Nephron (organoid): Measurements from ENCODE around the gene FSTL5.

Experiments used
- H3K27ac Mint-ChIP-seq, 3 experiments: 2 replicates each; pipeline ENCODE4 v1.8.0; 2020; ENCODE audit warnings: mixed read lengths in 3 of 3, mild to moderate bottlenecking in 2 of 3, moderate library complexity in 1 of 3
- H3K27me3 Mint-ChIP-seq: 2 replicates; pipeline ENCODE4 v1.8.0; 2021; ENCODE audit warnings: low read depth, mild to moderate bottlenecking, moderate library complexity, mixed read lengths
- H3K36me3 Mint-ChIP-seq: 2 replicates; pipeline ENCODE4 v1.8.0; 2020; ENCODE audit warnings: low read depth, mixed read lengths
- H3K4me1 Mint-ChIP-seq: 2 replicates; pipeline ENCODE4 v1.8.0; 2020; ENCODE audit warnings: mixed read lengths
- H3K4me3 Mint-ChIP-seq, 3 experiments: 2 replicates each; pipeline ENCODE4 v1.8.0; 2020; ENCODE audit warnings: mild to moderate bottlenecking in 3 of 3, mixed read lengths in 3 of 3, moderate library complexity in 2 of 3
- H3K9me3 Mint-ChIP-seq: 2 replicates; pipeline ENCODE4 v1.8.0; 2020; ENCODE audit warnings: mixed read lengths
- TF ChIP-seq, protein P1 (sequence below), 3 experiments: fragments of 200-600 bp; sonication (generic); IDR thresholded peaks; one replicate each; pipeline ENCODE4 v1.5.0; 2021; ENCODE audit warnings: antibody characterized with exemption in 3 of 3; ENCODE audit not compliant: unreplicated experiment in 3 of 3

Gene FSTL5

GRCh38 chr4:161702287-161702686, 461.5 kb downstream of the FSTL5 start:
- no peaks in the 10 kb centered on the region for H3K9me3 Mint-ChIP-seq
- TF ChIP-seq, protein P1, sequence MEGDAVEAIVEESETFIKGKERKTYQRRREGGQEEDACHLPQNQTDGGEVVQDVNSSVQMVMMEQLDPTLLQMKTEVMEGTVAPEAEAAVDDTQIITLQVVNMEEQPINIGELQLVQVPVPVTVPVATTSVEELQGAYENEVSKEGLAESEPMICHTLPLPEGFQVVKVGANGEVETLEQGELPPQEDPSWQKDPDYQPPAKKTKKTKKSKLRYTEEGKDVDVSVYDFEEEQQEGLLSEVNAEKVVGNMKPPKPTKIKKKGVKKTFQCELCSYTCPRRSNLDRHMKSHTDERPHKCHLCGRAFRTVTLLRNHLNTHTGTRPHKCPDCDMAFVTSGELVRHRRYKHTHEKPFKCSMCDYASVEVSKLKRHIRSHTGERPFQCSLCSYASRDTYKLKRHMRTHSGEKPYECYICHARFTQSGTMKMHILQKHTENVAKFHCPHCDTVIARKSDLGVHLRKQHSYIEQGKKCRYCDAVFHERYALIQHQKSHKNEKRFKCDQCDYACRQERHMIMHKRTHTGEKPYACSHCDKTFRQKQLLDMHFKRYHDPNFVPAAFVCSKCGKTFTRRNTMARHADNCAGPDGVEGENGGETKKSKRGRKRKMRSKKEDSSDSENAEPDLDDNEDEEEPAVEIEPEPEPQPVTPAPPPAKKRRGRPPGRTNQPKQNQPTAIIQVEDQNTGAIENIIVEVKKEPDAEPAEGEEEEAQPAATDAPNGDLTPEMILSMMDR (IDR thresholded peaks at IDR 0.05; ENCODE audit: unreplicated experiment in 3 of 3): no peak
- no peaks in the 10 kb centered on the region for H3K4me1 Mint-ChIP-seq
- H3K36me3 Mint-ChIP-seq: no peaks in the 10 kb centered on the region
- no peaks in the 10 kb centered on the region for H3K27me3 Mint-ChIP-seq
- H3K4me3 Mint-ChIP-seq: no peak overlapping the region
- H3K27ac Mint-ChIP-seq: no peak overlapping the region

DNA sequence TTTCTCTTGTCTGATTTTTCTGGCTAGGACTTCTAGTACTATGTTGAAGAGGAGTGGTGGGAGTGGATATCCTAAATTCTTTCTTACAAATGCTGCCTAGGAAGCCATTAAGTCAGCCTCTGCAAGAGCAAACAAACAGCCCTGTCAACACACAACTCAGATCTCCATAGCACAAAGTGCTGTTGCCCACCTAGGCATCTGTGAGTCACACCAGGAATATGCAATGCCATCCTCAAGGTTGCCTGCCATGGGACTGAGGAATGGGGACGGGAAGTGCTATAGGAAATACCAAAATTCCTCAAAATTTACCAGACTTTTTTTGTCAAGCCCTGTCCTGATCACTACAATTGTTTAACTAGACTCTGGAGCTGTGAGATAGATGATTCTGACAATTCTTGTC, 466.9 kb downstream of the FSTL5 start:
- H3K4me1 Mint-ChIP-seq: no peaks in the 10 kb centered on the region
- no peak overlapping the region for H3K4me3 Mint-ChIP-seq
- TF ChIP-seq, protein P1 (IDR thresholded peaks at IDR 0.05; ENCODE audit: unreplicated experiment in 3 of 3): no peak
- no peaks in the 10 kb centered on the region for H3K27me3 Mint-ChIP-seq
- no peak overlapping the region for H3K27ac Mint-ChIP-seq
- no peaks in the 10 kb centered on the region for H3K9me3 Mint-ChIP-seq
- H3K36me3 Mint-ChIP-seq: no peaks in the 10 kb centered on the region

DNA sequence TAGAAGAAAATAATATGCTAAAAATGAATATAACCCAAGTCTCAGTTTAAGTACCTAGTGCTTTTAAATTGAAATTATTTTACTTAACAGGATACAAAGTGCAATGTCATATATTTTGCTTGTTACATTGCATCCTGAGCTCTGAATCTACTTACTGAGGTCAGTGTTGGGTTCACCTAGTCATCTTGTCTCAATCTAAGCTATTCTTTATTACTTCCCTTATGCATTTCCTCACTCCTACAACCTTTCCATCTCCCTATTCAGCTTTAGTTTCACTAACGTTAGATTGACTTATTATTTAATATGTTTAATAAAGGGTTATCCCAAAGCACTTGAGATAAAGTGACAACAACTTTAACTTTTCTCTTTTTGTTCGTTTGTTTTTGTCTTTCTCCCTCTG, 483.7 kb downstream of the FSTL5 start:
- no peaks in the 10 kb centered on the region for H3K9me3 Mint-ChIP-seq
- H3K36me3 Mint-ChIP-seq: no peaks in the 10 kb centered on the region
- no peaks in the 10 kb centered on the region for H3K27me3 Mint-ChIP-seq
- TF ChIP-seq, protein P1 (IDR thresholded peaks at IDR 0.05; ENCODE audit: unreplicated experiment in 3 of 3): no peak
- no peak overlapping the region for H3K27ac Mint-ChIP-seq
- no peak overlapping the region for H3K4me3 Mint-ChIP-seq
- H3K4me1 Mint-ChIP-seq: no peaks in the 10 kb centered on the region

DNA sequence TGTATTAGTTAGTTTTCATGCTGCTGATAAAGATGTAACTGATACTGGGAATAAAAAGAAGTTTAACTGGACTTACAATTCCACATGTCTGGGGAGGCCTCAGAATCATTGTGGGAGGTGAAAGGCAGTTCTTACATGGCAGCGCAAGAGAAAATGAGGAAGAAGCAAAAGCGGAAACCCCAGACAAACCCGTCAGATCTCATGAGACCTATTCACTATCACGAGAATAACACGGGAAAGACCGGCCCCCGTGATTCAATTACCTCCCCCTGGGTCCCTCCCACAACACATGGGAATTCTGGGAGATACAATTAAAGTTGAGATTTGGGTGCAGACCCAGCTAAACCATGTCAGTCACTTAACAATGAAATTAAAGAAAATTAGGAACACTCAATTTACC, 499.1 kb downstream of the FSTL5 start:
- no peak overlapping the region for H3K27ac Mint-ChIP-seq
- no peaks in the 10 kb centered on the region for H3K4me1 Mint-ChIP-seq
- H3K9me3 Mint-ChIP-seq: no peaks in the 10 kb centered on the region
- no peak overlapping the region for H3K4me3 Mint-ChIP-seq
- no peaks in the 10 kb centered on the region for H3K36me3 Mint-ChIP-seq
- TF ChIP-seq, protein P1 (IDR thresholded peaks at IDR 0.05; ENCODE audit: unreplicated experiment in 3 of 3): no peak
- no peaks in the 10 kb centered on the region for H3K27me3 Mint-ChIP-seq

DNA sequence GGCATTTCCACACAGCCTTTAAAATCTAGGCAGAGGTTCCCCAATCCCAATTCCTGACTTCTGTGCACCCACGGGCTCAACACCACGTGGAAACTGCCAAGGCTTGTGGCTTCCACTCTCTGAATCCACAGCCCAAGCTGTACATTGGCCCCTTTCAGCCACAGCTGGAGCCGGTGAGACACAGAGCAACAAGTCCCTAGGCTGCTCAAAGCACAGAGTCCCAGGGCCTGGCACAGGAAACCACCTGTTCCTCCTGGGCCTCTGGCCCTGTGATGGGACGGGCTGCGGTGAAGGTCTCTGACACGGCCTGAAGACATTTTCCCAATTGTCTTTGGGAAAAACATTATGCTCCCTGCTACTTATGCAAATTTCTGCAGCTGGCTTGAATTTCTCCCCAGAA, 500.0 kb downstream of the FSTL5 start:
- Mint-ChIP-seq H3K36me3 (no peaks in the 10 kb centered on the region), H3K4me3 (no peak overlapping the region), H3K4me1 (no peaks in the 10 kb centered on the region), H3K27me3 (no peaks in the 10 kb centered on the region), H3K27ac (no peak overlapping the region), H3K9me3 (no peaks in the 10 kb centered on the region)
- TF ChIP-seq, protein P1 (IDR thresholded peaks at IDR 0.05; ENCODE audit: unreplicated experiment in 3 of 3): no peak

- H3K27me3 Mint-ChIP-seq: no peaks in the 10 kb centered on the region
- H3K9me3 Mint-ChIP-seq: no peaks in the 10 kb centered on the region
- no peak overlapping the region for H3K4me3 Mint-ChIP-seq
- H3K27ac Mint-ChIP-seq: no peak overlapping the region
- no peaks in the 10 kb centered on the region for H3K36me3 Mint-ChIP-seq
- TF ChIP-seq, protein P1 (IDR thresholded peaks at IDR 0.05; ENCODE audit: unreplicated experiment in 3 of 3): no peak
- no peaks in the 10 kb centered on the region for H3K4me1 Mint-ChIP-seq
Measured at GRCh38 chr4:161658676-161659075, 505.1 kb downstream of the FSTL5 start.
